Measurements from ENCODE around the gene TVP23A.

The TVP23A gene

DNA sequence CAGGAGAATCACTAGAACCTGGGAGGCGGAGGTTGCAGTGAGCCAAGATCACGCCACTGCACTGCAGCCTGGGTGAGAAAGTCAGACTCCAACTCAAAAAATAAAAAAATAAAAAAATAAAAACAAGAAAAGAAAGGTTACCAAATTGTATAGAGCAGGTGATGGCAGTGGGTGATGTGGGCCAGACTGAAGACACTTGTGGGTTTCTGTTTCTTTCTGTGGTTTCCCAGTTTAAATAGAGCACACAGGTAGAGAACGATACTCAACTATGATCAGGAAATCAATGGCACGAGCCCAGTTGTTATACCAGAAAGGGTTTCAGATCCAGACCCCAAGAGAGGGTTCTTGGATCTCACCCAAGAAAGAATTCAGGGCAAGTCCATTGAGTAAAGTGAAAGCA is 42.3 kb downstream of the TVP23A start:
- ATAC-seq (ENCODE audit: insufficient read depth, low read depth) (peak; percentile 35; the same call in 1 of the 3 replicates), DNase-seq (no peak)
- H3K4me2 ChIP-seq (ENCODE audit: insufficient read depth, low read length) = no peak overlapping the region
- no peak overlapping the region for H2AFZ ChIP-seq (ENCODE audit: low read depth, low read length)
- TF ChIP-seq, protein P1, sequence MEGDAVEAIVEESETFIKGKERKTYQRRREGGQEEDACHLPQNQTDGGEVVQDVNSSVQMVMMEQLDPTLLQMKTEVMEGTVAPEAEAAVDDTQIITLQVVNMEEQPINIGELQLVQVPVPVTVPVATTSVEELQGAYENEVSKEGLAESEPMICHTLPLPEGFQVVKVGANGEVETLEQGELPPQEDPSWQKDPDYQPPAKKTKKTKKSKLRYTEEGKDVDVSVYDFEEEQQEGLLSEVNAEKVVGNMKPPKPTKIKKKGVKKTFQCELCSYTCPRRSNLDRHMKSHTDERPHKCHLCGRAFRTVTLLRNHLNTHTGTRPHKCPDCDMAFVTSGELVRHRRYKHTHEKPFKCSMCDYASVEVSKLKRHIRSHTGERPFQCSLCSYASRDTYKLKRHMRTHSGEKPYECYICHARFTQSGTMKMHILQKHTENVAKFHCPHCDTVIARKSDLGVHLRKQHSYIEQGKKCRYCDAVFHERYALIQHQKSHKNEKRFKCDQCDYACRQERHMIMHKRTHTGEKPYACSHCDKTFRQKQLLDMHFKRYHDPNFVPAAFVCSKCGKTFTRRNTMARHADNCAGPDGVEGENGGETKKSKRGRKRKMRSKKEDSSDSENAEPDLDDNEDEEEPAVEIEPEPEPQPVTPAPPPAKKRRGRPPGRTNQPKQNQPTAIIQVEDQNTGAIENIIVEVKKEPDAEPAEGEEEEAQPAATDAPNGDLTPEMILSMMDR (IDR thresholded peaks at IDR 0.05; ENCODE audit: borderline replicate concordance, extremely low read depth, low read length, poor library complexity, severe bottlenecking) = no peak
- no peak for TF ChIP-seq EZH2 (IDR thresholded peaks at IDR 0.05; ENCODE audit: borderline replicate concordance, low read depth, low read length, severe bottlenecking)
- H3K79me2 ChIP-seq (ENCODE audit: insufficient read depth, low read length) = no peaks in the 10 kb centered on the region
- no peak overlapping the region for H3K27ac ChIP-seq (ENCODE audit: low read length)
- H3K4me1 ChIP-seq (ENCODE audit: insufficient read depth, low read length) = no peaks in the 10 kb centered on the region
- H4K20me1 ChIP-seq (ENCODE audit: insufficient read depth, low read length) = no peaks in the 10 kb centered on the region
- no peak overlapping the region for H3K9ac ChIP-seq (ENCODE audit: low read depth, low read length)
- H3K9me3 ChIP-seq (ENCODE audit: insufficient read depth, low read length, severe bottlenecking) = no peaks in the 10 kb centered on the region
- peaks cover 7% of the 10 kb centered on the region for H3K27me3 ChIP-seq (ENCODE audit: insufficient read depth, low read length, poor library complexity)
- no peaks in the 10 kb centered on the region for H3K36me3 ChIP-seq (ENCODE audit: insufficient read depth, low read length)
- H3K4me3 ChIP-seq (ENCODE audit: low read depth in 1 of 2, low read length in 2 of 2) = no peak overlapping the region

DNA sequence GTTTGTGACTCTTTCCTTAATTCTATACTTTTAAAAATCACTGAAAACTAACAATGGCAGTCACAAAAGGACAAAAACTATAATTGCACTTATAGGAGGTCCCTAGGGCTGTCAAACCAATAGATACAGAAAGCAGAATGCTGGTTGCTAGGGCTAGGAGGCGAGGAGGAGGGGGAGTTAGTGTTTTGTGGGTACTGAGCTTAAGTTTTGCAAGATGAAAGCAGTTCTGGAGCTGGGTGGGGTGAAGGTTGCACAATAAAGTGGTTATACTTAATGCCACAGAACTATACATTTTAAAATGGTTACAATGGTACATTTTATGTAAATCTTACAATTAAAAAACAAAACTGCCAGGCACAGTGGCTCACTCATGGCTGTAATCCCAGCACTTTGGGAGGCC is 47.7 kb downstream of the TVP23A start:
- Histone ChIP-seq H3K4me1 (ENCODE audit: insufficient read depth, low read length) (no peaks in the 10 kb centered on the region), H3K36me3 (ENCODE audit: insufficient read depth, low read length) (peaks cover 13% of the 10 kb centered on the region), H3K27ac (ENCODE audit: low read length) (no peak overlapping the region), H3K9me3 (ENCODE audit: insufficient read depth, low read length, severe bottlenecking) (no peaks in the 10 kb centered on the region), H3K27me3 (ENCODE audit: insufficient read depth, low read length, poor library complexity) (no peaks in the 10 kb centered on the region), H3K79me2 (ENCODE audit: insufficient read depth, low read length) (no peaks in the 10 kb centered on the region), H2AFZ (ENCODE audit: low read depth, low read length) (no peak overlapping the region), H3K4me2 (ENCODE audit: insufficient read depth, low read length) (no peak overlapping the region), H4K20me1 (ENCODE audit: insufficient read depth, low read length) (no peaks in the 10 kb centered on the region), H3K9ac (ENCODE audit: low read depth, low read length) (no peak overlapping the region), H3K4me3 (ENCODE audit: low read depth in 1 of 2, low read length in 2 of 2) (no peak overlapping the region)
- TF ChIP-seq, protein P1 (IDR thresholded peaks at IDR 0.05; ENCODE audit: borderline replicate concordance, extremely low read depth, low read length, poor library complexity, severe bottlenecking) = no peak
- no peak for TF ChIP-seq EZH2 (IDR thresholded peaks at IDR 0.05; ENCODE audit: borderline replicate concordance, low read depth, low read length, severe bottlenecking)
- ATAC-seq (ENCODE audit: insufficient read depth, low read depth) (no peak), DNase-seq (no peak)

DNA sequence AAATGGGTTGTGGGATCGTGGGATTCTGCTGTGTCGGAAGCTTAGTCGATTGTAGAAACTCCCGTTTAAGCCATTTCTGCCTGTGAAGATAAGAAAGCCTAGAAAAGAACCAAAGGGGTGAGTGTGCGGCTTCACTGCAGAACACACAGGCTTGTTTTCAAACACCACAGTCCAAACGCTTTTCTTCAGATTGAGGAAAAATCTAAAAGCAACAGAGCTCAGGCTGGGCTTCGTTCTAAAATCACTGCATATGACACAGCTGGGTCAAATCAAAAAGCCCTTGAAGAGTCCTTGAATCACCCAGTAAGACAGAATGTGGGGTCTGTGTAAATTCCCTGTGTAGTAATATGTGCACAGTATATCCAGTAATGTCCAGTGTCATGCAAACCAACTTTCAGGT is 49.2 kb downstream of the TVP23A start:
- Histone ChIP-seq H3K36me3 (ENCODE audit: insufficient read depth, low read length) (peaks cover 19% of the 10 kb centered on the region), H3K79me2 (ENCODE audit: insufficient read depth, low read length) (no peaks in the 10 kb centered on the region), H3K4me3 (ENCODE audit: low read depth in 1 of 2, low read length in 2 of 2) (no peak overlapping the region), H3K4me2 (ENCODE audit: insufficient read depth, low read length) (no peak overlapping the region), H3K27ac (ENCODE audit: low read length) (no peak overlapping the region), H2AFZ (ENCODE audit: low read depth, low read length) (no peak overlapping the region), H3K9me3 (ENCODE audit: insufficient read depth, low read length, severe bottlenecking) (no peaks in the 10 kb centered on the region), H3K4me1 (ENCODE audit: insufficient read depth, low read length) (no peaks in the 10 kb centered on the region), H3K9ac (ENCODE audit: low read depth, low read length) (no peak overlapping the region), H4K20me1 (ENCODE audit: insufficient read depth, low read length) (no peaks in the 10 kb centered on the region), H3K27me3 (ENCODE audit: insufficient read depth, low read length, poor library complexity) (no peaks in the 10 kb centered on the region)
- TF ChIP-seq EZH2 (IDR thresholded peaks at IDR 0.05; ENCODE audit: borderline replicate concordance, low read depth, low read length, severe bottlenecking) = no peak
- TF ChIP-seq, protein P1 (IDR thresholded peaks at IDR 0.05; ENCODE audit: borderline replicate concordance, extremely low read depth, low read length, poor library complexity, severe bottlenecking) = no peak
- DNase-seq (no peak), ATAC-seq (ENCODE audit: insufficient read depth, low read depth) (no peak)

DNA sequence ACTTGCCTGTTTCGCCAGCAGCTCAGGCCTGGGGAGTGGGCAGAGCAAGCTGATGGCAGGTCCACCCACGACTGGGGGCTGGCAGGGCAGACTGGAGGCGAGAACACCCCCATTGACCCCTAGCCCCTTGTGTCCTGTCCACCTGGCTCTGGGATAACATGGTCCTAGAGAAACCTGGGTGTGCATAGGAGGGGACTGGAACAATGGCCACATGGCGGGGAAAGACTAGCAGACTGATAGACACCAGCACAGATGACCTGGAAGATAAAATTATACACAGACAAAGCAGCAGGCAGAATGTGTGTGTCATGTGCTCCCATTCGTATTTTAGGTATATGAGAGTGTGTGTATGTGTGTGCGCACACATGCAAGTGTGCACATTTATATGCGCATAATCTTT is 51.5 kb downstream of the TVP23A start:
- no peak for ATAC-seq (ENCODE audit: insufficient read depth, low read depth)
- DNase-seq = no peak
- no peak overlapping the region for H3K9ac ChIP-seq (ENCODE audit: low read depth, low read length)
- no peak overlapping the region for H3K27ac ChIP-seq (ENCODE audit: low read length)
- no peaks in the 10 kb centered on the region for H3K4me1 ChIP-seq (ENCODE audit: insufficient read depth, low read length)
- H2AFZ ChIP-seq (ENCODE audit: low read depth, low read length) = no peak overlapping the region
- peaks cover 38% of the 10 kb centered on the region for H3K36me3 ChIP-seq (ENCODE audit: insufficient read depth, low read length)
- no peaks in the 10 kb centered on the region for H3K27me3 ChIP-seq (ENCODE audit: insufficient read depth, low read length, poor library complexity)
- no peak overlapping the region for H3K4me2 ChIP-seq (ENCODE audit: insufficient read depth, low read length)
- no peaks in the 10 kb centered on the region for H3K9me3 ChIP-seq (ENCODE audit: insufficient read depth, low read length, severe bottlenecking)
- TF ChIP-seq EZH2 (IDR thresholded peaks at IDR 0.05; ENCODE audit: borderline replicate concordance, low read depth, low read length, severe bottlenecking) = no peak
- TF ChIP-seq, protein P1 (IDR thresholded peaks at IDR 0.05; ENCODE audit: borderline replicate concordance, extremely low read depth, low read length, poor library complexity, severe bottlenecking) = no peak
- no peak overlapping the region for H3K4me3 ChIP-seq (ENCODE audit: low read depth in 1 of 2, low read length in 2 of 2)
- 0 out of 2 replicates have a peak, but pooled peaks cover 5% of the 10 kb centered on the region for H4K20me1 ChIP-seq (ENCODE audit: insufficient read depth, low read length)
- H3K79me2 ChIP-seq (ENCODE audit: insufficient read depth, low read length) = no peaks in the 10 kb centered on the region

Measured in DND-41 (cell line).